ENCODE data around the gene ANAPC10.
"Not testable (repeated sequence)": the region's sequence is repeated elsewhere in the genome, so short reads cannot be mapped to it uniquely, and the experiment has no call there.

ANAPC10 gene

GRCh38 chr4:145001635-145002034 is 96.4 kb downstream of the ANAPC10 start:
- no peak for DNase-seq

- DNase-seq = not testable (repeated sequence)
Observed at GRCh38 chr4:145000656-145001055, 97.3 kb downstream of the ANAPC10 start.

- DNase-seq = no peak
Observed at GRCh38 chr4:144989306-144989705, 108.7 kb downstream of the ANAPC10 start.

GRCh38 chr4:144985531-144985930 is 112.5 kb downstream of the ANAPC10 start:
- DNase-seq = no peak

- DNase-seq = no peak
Observed at GRCh38 chr4:144985014-144985413, 113.0 kb downstream of the ANAPC10 start.

GRCh38 chr4:144984241-144984640 is 113.8 kb downstream of the ANAPC10 start:
- DNase-seq = no peak

GRCh38 chr4:144975718-144976117 is 122.3 kb downstream of the ANAPC10 start:
- no peak for DNase-seq

GRCh38 chr4:144970597-144970996 is 127.4 kb downstream of the ANAPC10 start:
- DNase-seq = no peak

GRCh38 chr4:144969821-144970220 is 128.2 kb downstream of the ANAPC10 start:
- no peak for DNase-seq

GRCh38 chr4:144968606-144969005 is 129.4 kb downstream of the ANAPC10 start:
- no peak for DNase-seq

- DNase-seq = no peak
Observed at GRCh38 chr4:144967161-144967560, 130.8 kb downstream of the ANAPC10 start.

- DNase-seq = no peak
Observed at GRCh38 chr4:144962300-144962699, 135.7 kb downstream of the ANAPC10 start.

- DNase-seq = no peak
Observed at GRCh38 chr4:144955104-144955503, 142.9 kb downstream of the ANAPC10 start.

- DNase-seq = no peak
Observed at GRCh38 chr4:144954230-144954629, 143.8 kb downstream of the ANAPC10 start.

- no peak for DNase-seq
Observed at GRCh38 chr4:144948421-144948820, 149.6 kb downstream of the ANAPC10 start.

- no peak for DNase-seq
Observed at GRCh38 chr4:144948009-144948408, 150.0 kb downstream of the ANAPC10 start.

Measured in NCI-H2107 (cell line).